MCF 10A (cell line): ENCODE measurements around the gene CHST11. TPM values are rescaled to one million over a fixed set of nuclear protein-coding genes. Genes with fewer than 3 reads are reported as not detected.

Experiments
- BruUV-seq: library from RNA; stranded (reverse); fragments of 400-500 nt; replicated peaks from 2 replicates; lab custom pipeline; 2021; lab: Mats Ljungman, UMichigan
- CTCF ChIA-PET: fragments of 300-600 bp; sonication (Branson Sonifier 250); formaldehyde crosslinking; extraction: SDS; loops from one replicate; lab custom pipeline; 2021; ENCODE audit warnings: antibody characterized with exemption, inconsistent platforms; lab: Yijun Ruan, JAX
- POLR2A ChIA-PET: fragments of 300-600, 350-650 bp; sonication (Branson Sonifier 250); formaldehyde crosslinking; extraction: SDS; loops from one replicate; lab custom pipeline; 2020; ENCODE audit warnings: antibody characterized with exemption, inconsistent platforms; lab: Yijun Ruan, JAX
- DNase-seq: peaks from one replicate; pipeline ENCODE4 v3.0.0-alpha.2; 2018; ENCODE audit not compliant: unreplicated experiment
- H3K27ac Mint-ChIP-seq: one replicate; pipeline ENCODE4 v1.8.0; 2022; ENCODE audit warnings: mild to moderate bottlenecking, low read depth, mixed read lengths; ENCODE audit not compliant: unreplicated experiment
- H3K27me3 Mint-ChIP-seq: one replicate; pipeline ENCODE4 v1.8.0; 2022; ENCODE audit warnings: mixed read lengths; ENCODE audit not compliant: insufficient read depth, unreplicated experiment
- H3K36me3 Mint-ChIP-seq: one replicate; pipeline ENCODE4 v1.8.0; 2022; ENCODE audit warnings: mild to moderate bottlenecking, moderate library complexity, mixed read lengths; ENCODE audit not compliant: insufficient read depth, unreplicated experiment
- H3K4me1 Mint-ChIP-seq: one replicate; pipeline ENCODE4 v1.8.0; 2022; ENCODE audit warnings: mixed read lengths; ENCODE audit not compliant: insufficient read depth, unreplicated experiment
- H3K4me3 Mint-ChIP-seq: one replicate; pipeline ENCODE4 v1.8.0; 2022; ENCODE audit warnings: mild to moderate bottlenecking, moderate library complexity, mixed read lengths; ENCODE audit not compliant: unreplicated experiment
- H3K9me3 Mint-ChIP-seq: one replicate; pipeline ENCODE4 v1.8.0; 2022; ENCODE audit warnings: mixed read lengths; ENCODE audit not compliant: unreplicated experiment
- CTCF ChIP-seq: fragments of 200-600 bp; IDR thresholded peaks from one replicate; pipeline ENCODE4 v1.8.0; 2022; ENCODE audit warnings: antibody characterized with exemption, mild to moderate bottlenecking; ENCODE audit not compliant: unreplicated experiment
- intact Hi-C: fragments of 100-400 bp; cut with micrococcal nuclease; formaldehyde crosslinking; loops from 2 replicates; pipeline ENCODE4 v1.14.1; 2022
- total RNA-seq: library from RNA; stranded (reverse); gene quantifications from 2 replicates; pipeline ENCODE4 v1.2.3, GENCODE V29; 2022

Gene CHST11
- total RNA-seq, 1 experiment from 2014 or later: 5.3 TPM

- peak overlapping the region; percentile 52 for H3K4me3 Mint-ChIP-seq
- H3K27ac Mint-ChIP-seq: peak overlapping the region; percentile 90
- BruUV-seq: TSS peak; percentile 22
- H3K36me3 Mint-ChIP-seq: no peaks in the 10 kb centered on the region
- ChIA-PET POLR2A (interaction anchor here (0.6 to 2.8 kb wide), 8 partner anchors 8 to 1709 kb away, joined by 3 to 13 read pairs (median 4); partner anchors contain the start of gene NFYB), CTCF (interaction anchor here (0.6 to 1.8 kb wide), 4 partner anchors 13 to 84 kb away, joined by 3 to 5 read pairs (median 4); no protein-coding TSS in a partner anchor)
- no peaks in the 10 kb centered on the region for H3K27me3 Mint-ChIP-seq
- DNase-seq: peak; percentile 83
- peaks cover 25% of the 10 kb centered on the region for H3K4me1 Mint-ChIP-seq
- intact Hi-C loops: no loop called here
- TF ChIP-seq CTCF: no peak
- H3K9me3 Mint-ChIP-seq: no peaks in the 10 kb centered on the region
These were observed 131.5 kb downstream of the CHST11 start for GRCh38 chr12:104588047-104588920.

GRCh38 chr12:104588921-104589590, 132.3 kb downstream of the CHST11 start:
- peak overlapping the region; percentile 90 for H3K27ac Mint-ChIP-seq
- H3K36me3 Mint-ChIP-seq: no peaks in the 10 kb centered on the region
- no peak for TF ChIP-seq CTCF
- POLR2A ChIA-PET: interaction anchor here (0.6 to 2.8 kb wide), 8 partner anchors 9 to 1708 kb away, joined by 3 to 13 read pairs (median 4); partner anchors contain the start of gene NFYB
- H3K4me3 Mint-ChIP-seq: peak overlapping the region; percentile 52
- no peaks in the 10 kb centered on the region for H3K27me3 Mint-ChIP-seq
- CTCF ChIA-PET: interaction anchor here (0.8 to 1.8 kb wide), 3 partner anchors 13 to 83 kb away, joined by 3 to 5 read pairs (median 3); no protein-coding TSS in a partner anchor
- peaks cover 25% of the 10 kb centered on the region for H3K4me1 Mint-ChIP-seq
- no peak for DNase-seq
- intact Hi-C loops: no loop called here
- no peaks in the 10 kb centered on the region for H3K9me3 Mint-ChIP-seq
- BruUV-seq: no TSS peak

GRCh38 chr12:104590022-104590421, 133.3 kb downstream of the CHST11 start:
- intact Hi-C loops: no loop called here
- no TSS peak for BruUV-seq
- Mint-ChIP-seq H3K9me3 (no peaks in the 10 kb centered on the region), H3K27me3 (no peaks in the 10 kb centered on the region), H3K4me1 (peaks cover 25% of the 10 kb centered on the region), H3K36me3 (no peaks in the 10 kb centered on the region), H3K27ac (no peak overlapping the region), H3K4me3 (no peak overlapping the region)
- ChIA-PET CTCF (interaction anchor here (0.6 kb wide), 1 partner anchor 462 kb away, joined by 3 read pairs; no protein-coding TSS in a partner anchor), POLR2A (interaction anchor here (2.8 kb wide), 1 partner anchor 14 kb away, joined by 13 read pairs; no protein-coding TSS in a partner anchor)
- no peak for TF ChIP-seq CTCF
- no peak for DNase-seq
